ENCODE data around the gene BTN3A1. TPM values are rescaled to one million over a fixed set of nuclear protein-coding genes. Genes with fewer than 3 reads are reported as not detected.

BTN3A1 gene
- total RNA-seq, 1 donor from 2014 or later = 16.7 TPM

DNA sequence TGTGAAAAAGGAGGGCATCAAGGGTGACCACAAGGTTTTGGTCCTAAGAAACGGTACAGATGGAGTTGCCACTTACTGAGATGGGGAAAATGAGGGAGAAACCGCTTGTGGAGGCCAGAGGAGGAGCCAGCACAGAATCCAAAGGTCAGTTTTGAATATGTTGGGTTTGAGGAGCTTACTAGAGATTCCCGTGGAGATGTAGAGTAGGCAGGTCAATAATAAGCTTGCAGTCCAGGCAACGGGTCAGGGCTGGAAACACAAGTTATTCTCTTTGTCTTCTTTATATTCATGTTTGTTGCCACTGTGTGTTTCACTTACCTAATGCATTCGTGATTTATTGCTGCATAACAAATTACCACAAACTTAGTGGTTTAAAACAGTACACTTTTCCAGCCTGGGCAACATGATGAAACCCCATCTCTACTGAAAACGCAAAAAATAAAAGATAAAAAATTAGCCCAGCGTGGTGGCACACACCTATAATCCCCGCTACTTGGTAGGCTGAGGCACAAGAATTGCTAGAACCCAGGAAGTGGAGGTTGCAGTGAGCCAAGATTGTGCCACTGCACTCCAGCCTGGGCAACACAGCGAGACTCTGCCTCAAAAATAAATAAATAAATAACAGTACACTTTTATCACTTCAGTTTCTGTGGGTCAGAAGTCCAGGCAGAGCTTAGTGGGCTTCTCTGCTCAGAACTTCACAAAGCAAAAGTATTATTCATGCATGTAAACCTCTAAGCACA lies 39.8 kb upstream of the BTN3A1 start:
- intact Hi-C loops (cut with DNase I) = loop anchor here (5.0 kb wide), 1 partner anchor 95 kb away; the partner anchor contains the start of gene BTN2A1
- no peaks in the 10 kb centered on the region for H3K27me3 ChIP-seq
- H3K36me3 ChIP-seq = no peaks in the 10 kb centered on the region
- H3K4me3 ChIP-seq = no peak overlapping the region
- no peaks in the 10 kb centered on the region for H3K9me3 ChIP-seq
- no peak overlapping the region for H3K27ac ChIP-seq
- DNase-seq (ENCODE audit: extremely low spot score in 2 of 2) = no peak
- H3K4me1 ChIP-seq = peaks cover 24% of the 10 kb centered on the region
- no peak for TF ChIP-seq POLR2AphosphoS5 (IDR thresholded peaks at IDR 0.05; ENCODE audit: insufficient read depth in 1 of 2, low read depth in 1 of 2)
- TF ChIP-seq POLR2A (IDR thresholded peaks at IDR 0.05) = no peak
- TF ChIP-seq, protein P1, sequence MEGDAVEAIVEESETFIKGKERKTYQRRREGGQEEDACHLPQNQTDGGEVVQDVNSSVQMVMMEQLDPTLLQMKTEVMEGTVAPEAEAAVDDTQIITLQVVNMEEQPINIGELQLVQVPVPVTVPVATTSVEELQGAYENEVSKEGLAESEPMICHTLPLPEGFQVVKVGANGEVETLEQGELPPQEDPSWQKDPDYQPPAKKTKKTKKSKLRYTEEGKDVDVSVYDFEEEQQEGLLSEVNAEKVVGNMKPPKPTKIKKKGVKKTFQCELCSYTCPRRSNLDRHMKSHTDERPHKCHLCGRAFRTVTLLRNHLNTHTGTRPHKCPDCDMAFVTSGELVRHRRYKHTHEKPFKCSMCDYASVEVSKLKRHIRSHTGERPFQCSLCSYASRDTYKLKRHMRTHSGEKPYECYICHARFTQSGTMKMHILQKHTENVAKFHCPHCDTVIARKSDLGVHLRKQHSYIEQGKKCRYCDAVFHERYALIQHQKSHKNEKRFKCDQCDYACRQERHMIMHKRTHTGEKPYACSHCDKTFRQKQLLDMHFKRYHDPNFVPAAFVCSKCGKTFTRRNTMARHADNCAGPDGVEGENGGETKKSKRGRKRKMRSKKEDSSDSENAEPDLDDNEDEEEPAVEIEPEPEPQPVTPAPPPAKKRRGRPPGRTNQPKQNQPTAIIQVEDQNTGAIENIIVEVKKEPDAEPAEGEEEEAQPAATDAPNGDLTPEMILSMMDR (IDR thresholded peaks at IDR 0.05) = no peak

DNA sequence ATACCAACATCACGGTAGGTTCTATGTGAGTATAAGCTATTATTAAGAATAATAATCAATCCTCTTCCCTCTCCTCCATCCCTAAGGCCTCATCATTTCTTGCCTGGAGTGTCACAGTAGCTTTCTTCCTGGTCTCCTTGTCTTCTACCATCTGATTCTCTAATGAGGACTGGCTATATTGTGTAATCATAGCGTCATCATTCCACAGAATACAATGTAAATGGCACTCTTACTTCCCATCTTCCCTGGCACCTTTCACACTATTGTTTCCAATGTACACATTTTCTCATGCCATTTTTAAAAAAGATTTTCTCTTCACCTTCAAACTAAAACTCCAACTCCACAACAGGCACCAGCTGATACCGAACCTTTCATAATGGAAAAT lies 39.2 kb upstream of the BTN3A1 start:
- H3K4me1 ChIP-seq = peaks cover 27% of the 10 kb centered on the region
- H3K36me3 ChIP-seq = no peaks in the 10 kb centered on the region
- no peak overlapping the region for H3K27ac ChIP-seq
- no peaks in the 10 kb centered on the region for H3K9me3 ChIP-seq
- no peak for DNase-seq (ENCODE audit: extremely low spot score in 2 of 2)
- H3K27me3 ChIP-seq = no peaks in the 10 kb centered on the region
- intact Hi-C loops (cut with DNase I) = loop anchor here (5.0 kb wide), 1 partner anchor 94 kb away; the partner anchor contains the start of gene BTN2A1
- no peak overlapping the region for H3K4me3 ChIP-seq
- TF ChIP-seq POLR2AphosphoS5 (IDR thresholded peaks at IDR 0.05; ENCODE audit: insufficient read depth in 1 of 2, low read depth in 1 of 2) (no peak), POLR2A (IDR thresholded peaks at IDR 0.05) (no peak)
- TF ChIP-seq, protein P1 (IDR thresholded peaks at IDR 0.05) = no peak

DNA sequence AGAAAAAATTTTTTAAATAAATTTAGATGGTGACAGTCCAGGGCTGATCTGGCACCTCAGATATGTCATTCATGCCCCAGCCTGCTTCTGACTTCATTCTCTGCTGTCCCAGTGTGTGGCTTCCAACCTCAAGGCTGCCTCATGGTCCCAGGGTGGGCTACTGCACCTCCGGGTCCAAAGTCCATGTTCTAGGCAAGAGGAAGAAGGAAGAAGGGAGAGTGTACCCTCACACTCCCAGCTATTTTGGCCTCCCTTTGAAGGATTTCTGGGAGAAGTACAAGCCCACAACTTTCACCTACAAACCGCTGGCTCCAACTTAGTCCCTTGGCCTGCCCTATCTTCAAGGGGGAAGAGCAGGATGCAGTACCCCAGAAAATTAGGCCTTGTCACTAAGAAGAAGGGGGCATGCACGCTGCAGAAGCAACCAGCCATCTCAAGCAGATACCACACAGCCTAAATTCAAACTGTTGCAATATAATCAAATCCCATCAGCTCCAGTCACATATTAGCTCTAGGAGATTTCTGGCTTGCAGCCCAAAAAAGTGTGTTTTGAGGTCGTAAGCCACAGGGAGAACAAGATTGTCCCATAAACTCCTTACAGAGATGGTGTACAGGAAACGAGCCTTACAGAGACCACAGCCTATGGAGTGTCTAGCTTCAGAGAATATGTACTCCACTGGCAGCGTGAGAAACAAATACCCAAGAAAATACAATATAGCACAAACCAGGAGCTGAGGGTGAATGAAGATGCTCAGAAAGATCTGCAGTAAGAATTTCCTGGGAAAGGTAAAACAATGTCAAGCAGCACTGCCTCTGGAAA lies 38.0 kb upstream of the BTN3A1 start:
- DNase-seq (ENCODE audit: extremely low spot score in 2 of 2) = no peak
- intact Hi-C loops (cut with DNase I) = loop anchor here (5.0 kb wide), 1 partner anchor 93 kb away; the partner anchor contains the start of gene BTN2A1
- H3K4me3 ChIP-seq = peak overlapping the region; percentile 63 to 71
- no peaks in the 10 kb centered on the region for H3K27me3 ChIP-seq
- H3K36me3 ChIP-seq = no peaks in the 10 kb centered on the region
- peaks cover 27% of the 10 kb centered on the region for H3K4me1 ChIP-seq
- peak overlapping the region; percentile 95 for H3K27ac ChIP-seq
- TF ChIP-seq, protein P1 (IDR thresholded peaks at IDR 0.05) = no peak
- TF ChIP-seq POLR2A (IDR thresholded peaks at IDR 0.05) (no peak), POLR2AphosphoS5 (IDR thresholded peaks at IDR 0.05; ENCODE audit: insufficient read depth in 1 of 2, low read depth in 1 of 2) (no peak)
- H3K9me3 ChIP-seq = no peaks in the 10 kb centered on the region

DNA sequence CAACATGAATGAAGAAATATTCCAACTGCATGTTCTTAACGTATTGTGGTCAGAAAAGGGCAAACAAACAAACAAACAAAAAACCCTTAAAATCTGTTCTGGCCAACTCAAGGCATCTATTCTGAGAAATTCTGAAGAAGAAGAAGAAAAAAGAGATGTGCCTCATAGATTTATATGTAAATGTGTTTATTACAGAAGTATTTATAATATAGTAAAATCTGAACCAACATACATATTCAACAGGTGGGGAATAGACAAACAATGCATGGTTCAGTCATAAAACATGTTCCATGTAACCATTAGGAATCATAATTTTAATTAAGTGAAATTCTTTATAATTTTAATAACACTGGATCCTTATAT lies 36.5 kb upstream of the BTN3A1 start:
- Histone ChIP-seq H3K4me1 (peaks cover 27% of the 10 kb centered on the region), H3K9me3 (no peaks in the 10 kb centered on the region), H3K36me3 (peaks cover 0 to 4% of the 10 kb centered on the region in 2 donors), H3K27ac (peak overlapping the region; percentile 95), H3K27me3 (no peaks in the 10 kb centered on the region), H3K4me3 (peak overlapping the region; percentile 63 to 71)
- DNase-seq (ENCODE audit: extremely low spot score in 2 of 2) = no peak
- TF ChIP-seq, protein P1 (IDR thresholded peaks at IDR 0.05) = no peak
- TF ChIP-seq POLR2A (IDR thresholded peaks at IDR 0.05) = no peak
- no peak for TF ChIP-seq POLR2AphosphoS5 (IDR thresholded peaks at IDR 0.05; ENCODE audit: insufficient read depth in 1 of 2, low read depth in 1 of 2)
- intact Hi-C loops (cut with DNase I) = no loop called here

Data from vagina (tissue), 2 donors.